GM23248 (cell line): ENCODE measurements around the gene CEACAM4. TPM values are rescaled to one million over a fixed set of nuclear protein-coding genes. Genes with fewer than 3 reads are reported as not detected.

Experiments used
- DNase-seq: peaks from one replicate; pipeline ENCODE4 v3.0.0-alpha.2; 2015
- H2AFZ ChIP-seq: fragments of 200-600 bp; sonication (generic); 2 replicates; pipeline ENCODE4 v1.6.1; 2016; ENCODE audit warnings: antibody characterized with exemption
- H3F3A ChIP-seq: fragments of 200-600 bp; sonication (generic); 2 replicates; pipeline ENCODE4 v1.6.1; 2016; ENCODE audit warnings: mild to moderate bottlenecking, antibody characterized with exemption, mixed run types; ENCODE audit not compliant: insufficient read depth
- H3K27ac ChIP-seq: fragments of 200-600 bp; sonication (generic); 2 replicates; pipeline ENCODE4 v1.5.1; 2016; ENCODE audit warnings: mild to moderate bottlenecking
- H3K27me3 ChIP-seq: fragments of 200-600 bp; sonication (generic); replicated peaks from 2 replicates; pipeline ENCODE4 v1.6.1; 2016; ENCODE audit warnings: mild to moderate bottlenecking; ENCODE audit not compliant: insufficient read depth
- H3K36me3 ChIP-seq: fragments of 200-600 bp; sonication (generic); 2 replicates; pipeline ENCODE4 v1.6.1; 2016; ENCODE audit warnings: low read depth, mild to moderate bottlenecking
- H3K4me1 ChIP-seq: fragments of 200-600 bp; sonication (generic); 2 replicates; pipeline ENCODE4 v1.6.1; 2016; ENCODE audit warnings: mild to moderate bottlenecking; ENCODE audit not compliant: insufficient read depth
- H3K4me2 ChIP-seq: fragments of 200-600 bp; sonication (generic); one replicate; pipeline ENCODE4 v1.6.1; 2016; ENCODE audit warnings: mild to moderate bottlenecking; ENCODE audit not compliant: unreplicated experiment
- H3K4me3 ChIP-seq: fragments of 200-600 bp; sonication (generic); 2 replicates; pipeline ENCODE4 v1.5.1; 2016; ENCODE audit warnings: mild to moderate bottlenecking
- H3K79me2 ChIP-seq: fragments of 200-600 bp; sonication (generic); 2 replicates; pipeline ENCODE4 v1.6.1; 2016; ENCODE audit warnings: mild to moderate bottlenecking; ENCODE audit not compliant: insufficient read depth
- H3K9ac ChIP-seq: fragments of 200-600 bp; sonication (generic); 2 replicates; pipeline ENCODE4 v1.6.1; 2016; ENCODE audit warnings: mild to moderate bottlenecking
- H3K9me2 ChIP-seq: fragments of 200-600 bp; sonication (generic); 2 replicates; pipeline ENCODE4 v1.6.1; 2016; ENCODE audit warnings: mixed run types, mild to moderate bottlenecking, moderate library complexity; ENCODE audit not compliant: insufficient read depth
- H3K9me3 ChIP-seq: fragments of 200-600 bp; sonication (generic); one replicate; pipeline ENCODE4 v1.6.1; 2017; ENCODE audit warnings: low read depth
- H4K20me1 ChIP-seq: fragments of 200-600 bp; sonication (generic); 2 replicates; pipeline ENCODE4 v1.6.0; 2016; ENCODE audit not compliant: insufficient read depth
- EZH2 ChIP-seq: fragments of 200-600 bp; sonication (generic); IDR thresholded peaks from 2 replicates; pipeline ENCODE4 v1.6.1; 2018; ENCODE audit warnings: antibody characterized with exemption, mild to moderate bottlenecking; ENCODE audit not compliant: insufficient read depth, poor library complexity, severe bottlenecking
- EZH2phosphoT487 ChIP-seq: fragments of 200-600 bp; sonication (generic); IDR thresholded peaks from 2 replicates; pipeline ENCODE4 v1.6.1; 2018; ENCODE audit warnings: antibody characterized with exemption, moderate library complexity, mild to moderate bottlenecking, low read depth; ENCODE audit not compliant: insufficient read depth
- WGBS, 2 experiments: methylation state at CpG; one replicate each; pipeline ENCODE4 v1.1.6; 2015 to 2017; ENCODE audit warnings: low lambda C conversion rate in 2 of 2, low coverage in 1 of 2; ENCODE audit errors: missing lambda C conversion rate in 2 of 2; 5-methylcytosine and 5-hydroxymethylcytosine counted together
- in situ Hi-C: fragments of 300-500 bp; cut with MboI; formaldehyde crosslinking; loops from 2 replicates; pipeline ENCODE4 v1.15.0; 2020
- polyA plus RNA-seq: library from polyadenylated mRNA; unstranded; fragments of >200 nt; fragmentation: Nextera tagmentation; extraction: Ambion mirVana; gene quantifications from 2 replicates; pipeline ENCODE4 v1.2.1, GENCODE V29; 2016
- total RNA-seq: library from RNA; depleted of rRNA; stranded (reverse); fragments of >200 nt; shearing (Covaris generic); gene quantifications from 2 replicates; pipeline ENCODE4 v1.2.3, GENCODE V29; 2014

CEACAM4 gene
- total and polyA plus RNA-seq, 2 experiments from 2014 or later = not detected

DNA sequence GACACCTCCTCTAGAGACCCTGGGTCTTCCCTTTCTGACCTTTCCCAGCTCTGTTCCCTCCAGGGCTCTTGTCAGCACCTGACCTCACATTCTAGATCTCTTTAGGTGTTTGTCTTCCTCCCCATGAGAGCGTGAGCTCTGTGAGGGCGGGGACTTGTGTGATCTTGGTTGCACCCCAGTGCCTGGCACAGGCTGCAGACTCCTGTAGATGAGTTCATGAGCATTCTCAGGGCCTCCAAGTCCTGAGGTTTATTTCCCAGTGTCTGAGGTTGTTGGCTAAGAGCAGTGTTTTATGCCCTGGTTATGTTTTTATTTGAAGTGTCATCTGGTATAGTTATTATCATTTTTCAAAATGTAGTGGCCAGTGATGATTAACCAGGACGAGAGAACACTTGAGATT is 596 bp downstream of the CEACAM4 start:
- H3K4me3 ChIP-seq = no peak overlapping the region
- H3K36me3 ChIP-seq = no peaks in the 10 kb centered on the region
- no peaks in the 10 kb centered on the region for H3K4me1 ChIP-seq
- no peak overlapping the region for H3K27ac ChIP-seq
- H3K4me2 ChIP-seq = no peak overlapping the region
- peaks cover 15% of the 10 kb centered on the region for H3K27me3 ChIP-seq
- WGBS, 2 experiments = 35 to 37% methylated on average over 3 of the region's 3 CpGs
- H3K79me2 ChIP-seq = no peaks in the 10 kb centered on the region
- no peak for DNase-seq
- H2AFZ ChIP-seq = no peak overlapping the region
- no peak overlapping the region for H3K9ac ChIP-seq
- in situ Hi-C loops = no loop called here
- H3F3A ChIP-seq = no peaks in the 10 kb centered on the region
- no peaks in the 10 kb centered on the region for H3K9me3 ChIP-seq
- H4K20me1 ChIP-seq = no peaks in the 10 kb centered on the region
- H3K9me2 ChIP-seq = no peaks in the 10 kb centered on the region
- TF ChIP-seq EZH2phosphoT487 = no peak
- TF ChIP-seq EZH2 = no peak

DNA sequence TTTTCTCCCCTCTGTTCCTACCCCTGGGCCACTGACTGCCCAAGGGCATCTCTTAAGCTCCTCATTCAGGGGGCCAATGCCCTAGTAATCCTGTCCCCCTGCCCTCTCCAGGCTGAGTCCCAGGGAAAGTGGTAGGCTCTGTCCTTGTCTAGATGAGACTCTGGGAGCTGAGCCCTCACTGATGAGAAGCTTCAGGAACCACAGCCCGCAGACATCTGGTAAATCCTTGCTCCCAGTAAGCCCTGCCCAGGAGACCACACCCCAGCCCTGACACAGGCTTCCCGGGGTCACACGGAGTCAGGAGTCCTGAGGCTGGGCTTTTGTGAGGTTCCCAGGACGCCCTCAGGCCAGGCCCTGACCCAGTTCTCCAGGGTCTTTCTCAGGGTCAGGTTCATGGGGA is 1.9 kb downstream of the CEACAM4 start:
- no peak overlapping the region for H3K4me3 ChIP-seq

DNA sequence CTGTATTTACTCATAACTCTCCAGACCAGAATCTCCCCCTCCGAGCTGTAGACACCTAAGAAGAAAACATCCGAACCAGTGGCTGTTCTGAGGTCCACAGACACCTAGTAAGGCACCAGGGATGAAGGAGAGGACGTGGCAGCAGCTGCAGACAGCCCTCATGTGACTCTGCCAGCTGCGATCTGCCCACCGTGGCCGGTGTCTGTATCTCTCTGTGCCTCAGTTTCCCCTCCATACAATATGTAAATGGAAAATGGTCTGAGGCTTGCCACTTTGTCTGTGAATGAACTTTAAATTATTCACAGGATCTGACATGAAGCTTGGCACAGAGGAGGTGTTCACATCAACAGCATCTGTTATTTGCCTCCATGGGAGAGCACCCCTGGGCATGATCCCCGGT is 2.4 kb downstream of the CEACAM4 start:
- Histone ChIP-seq H4K20me1 (no peaks in the 10 kb centered on the region), H3K4me1 (no peaks in the 10 kb centered on the region), H3K27ac (no peak overlapping the region), H3K27me3 (peaks cover 13% of the 10 kb centered on the region), H3K79me2 (no peaks in the 10 kb centered on the region), H3K9me3 (no peaks in the 10 kb centered on the region), H3F3A (no peaks in the 10 kb centered on the region), H3K9ac (no peak overlapping the region), H3K4me3 (no peak overlapping the region), H2AFZ (no peak overlapping the region), H3K4me2 (no peak overlapping the region), H3K9me2 (no peaks in the 10 kb centered on the region), H3K36me3 (no peaks in the 10 kb centered on the region)
- in situ Hi-C loops = no loop called here
- WGBS, 2 experiments = 33 to 38% methylated on average over 7 of the region's 7 CpGs
- no peak for DNase-seq
- TF ChIP-seq EZH2phosphoT487 = no peak
- no peak for TF ChIP-seq EZH2

More for the DNA sequence above, 1.9 kb downstream of the CEACAM4 start:
- no peak for DNase-seq
- peaks cover 15% of the 10 kb centered on the region for H3K27me3 ChIP-seq
- H3K79me2 ChIP-seq = no peaks in the 10 kb centered on the region
- H3K27ac ChIP-seq = no peak overlapping the region
- no peak overlapping the region for H3K9ac ChIP-seq
- no peak for TF ChIP-seq EZH2
- no peaks in the 10 kb centered on the region for H3K4me1 ChIP-seq
- H3K9me3 ChIP-seq = no peaks in the 10 kb centered on the region
- no peaks in the 10 kb centered on the region for H3K36me3 ChIP-seq
- H2AFZ ChIP-seq = no peak overlapping the region
- no peaks in the 10 kb centered on the region for H3F3A ChIP-seq
- 3 to 6% methylated on average over 4 of the region's 4 CpGs for WGBS, 2 experiments
- no peaks in the 10 kb centered on the region for H4K20me1 ChIP-seq
- H3K4me2 ChIP-seq = no peak overlapping the region
- H3K9me2 ChIP-seq = no peaks in the 10 kb centered on the region
- in situ Hi-C loops = no loop called here

DNA sequence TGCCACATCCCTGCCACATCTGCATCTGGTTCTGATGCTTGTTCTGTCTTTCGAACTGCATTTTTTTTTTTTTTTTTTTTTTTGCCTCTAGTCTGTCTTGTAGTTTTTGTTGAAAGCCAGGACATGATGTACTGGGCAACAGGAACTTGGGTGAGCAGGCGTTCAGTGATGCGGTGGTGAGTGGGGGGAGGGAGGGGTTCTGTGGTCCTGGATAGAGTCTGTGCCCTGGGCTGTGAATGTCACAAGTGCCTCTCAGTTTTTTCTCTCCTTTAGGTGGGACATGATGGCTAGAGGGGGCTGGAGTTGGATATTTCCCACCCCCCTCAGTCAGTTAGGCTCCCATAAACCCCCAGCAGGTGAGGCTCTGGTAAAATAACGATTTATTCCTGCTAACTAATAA is 3.5 kb downstream of the CEACAM4 start:
- Histone ChIP-seq H3K9me3 (no peaks in the 10 kb centered on the region), H3K27me3 (peaks cover 7% of the 10 kb centered on the region), H3K9me2 (no peaks in the 10 kb centered on the region), H4K20me1 (no peaks in the 10 kb centered on the region), H3F3A (no peaks in the 10 kb centered on the region), H3K9ac (no peak overlapping the region), H3K27ac (no peak overlapping the region), H3K79me2 (no peaks in the 10 kb centered on the region), H3K4me1 (no peaks in the 10 kb centered on the region), H3K4me2 (no peak overlapping the region), H3K36me3 (no peaks in the 10 kb centered on the region), H3K4me3 (no peak overlapping the region), H2AFZ (no peak overlapping the region)
- TF ChIP-seq EZH2phosphoT487 (no peak), EZH2 (no peak)
- 7 to 16% methylated on average over 3 to 4 of the region's 4 CpGs for WGBS, 2 experiments
- in situ Hi-C loops = no loop called here
- DNase-seq = no peak

DNA sequence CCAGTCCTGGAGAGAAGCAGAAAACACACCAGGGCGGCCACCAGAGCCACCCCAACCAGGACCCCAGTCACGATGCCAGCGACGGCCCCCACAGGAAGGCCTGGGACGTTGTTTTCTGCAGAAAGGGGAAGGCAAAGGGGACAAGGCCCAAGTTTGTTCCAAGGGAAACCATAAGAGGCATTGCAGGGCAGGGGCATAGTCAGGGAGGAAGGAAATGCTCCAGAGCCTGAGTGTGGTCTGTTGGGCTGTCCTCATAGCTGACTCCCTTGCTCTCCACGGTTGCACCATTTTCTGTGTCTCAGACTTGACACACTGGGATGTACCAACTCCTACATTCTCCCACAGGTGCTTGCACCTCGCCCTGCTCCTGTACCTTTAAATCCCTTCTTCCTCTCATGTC is 5.2 kb downstream of the CEACAM4 start:
- TF ChIP-seq EZH2 (no peak), EZH2phosphoT487 (no peak)
- H3K4me3 ChIP-seq = no peak overlapping the region
- WGBS, 2 experiments = 20 to 33% methylated on average over 7 of the region's 7 CpGs

More for the DNA sequence above, 5.2 kb downstream of the CEACAM4 start:
- no peak for DNase-seq
- Histone ChIP-seq H3K36me3 (no peaks in the 10 kb centered on the region), H4K20me1 (no peaks in the 10 kb centered on the region), H3K27ac (no peak overlapping the region), H3K9me3 (no peaks in the 10 kb centered on the region), H3K27me3 (peaks cover 7% of the 10 kb centered on the region), H2AFZ (no peak overlapping the region), H3K4me2 (no peak overlapping the region), H3K79me2 (no peaks in the 10 kb centered on the region), H3K9me2 (no peaks in the 10 kb centered on the region), H3K4me1 (no peaks in the 10 kb centered on the region), H3F3A (no peaks in the 10 kb centered on the region), H3K9ac (no peak overlapping the region)
- in situ Hi-C loops = no loop called here
